KMS-11 (cell line): ENCODE measurements around the gene DLK1.

ENCODE experiments used
- H2AFZ ChIP-seq: fragments of 200-600 bp; sonication (generic); 2 replicates; pipeline ENCODE4 v1.6.1; 2016; ENCODE audit warnings: antibody characterized with exemption, mixed run types, low read depth
- H3K27ac ChIP-seq: fragments of 200-600 bp; sonication (generic); 2 replicates; pipeline ENCODE4 v1.6.1; 2016; ENCODE audit warnings: mild to moderate bottlenecking, mixed run types
- H3K27me3 ChIP-seq: fragments of 200-600 bp; sonication (generic); 2 replicates; pipeline ENCODE4 v1.6.1; 2017; ENCODE audit warnings: mild to moderate bottlenecking, low read depth, mixed run types, moderate library complexity; ENCODE audit not compliant: insufficient read depth
- H3K36me3 ChIP-seq: fragments of 200-600 bp; sonication (generic); 2 replicates; pipeline ENCODE4 v1.6.1; 2017; ENCODE audit warnings: mild to moderate bottlenecking, mixed run types; ENCODE audit not compliant: insufficient read depth
- H3K4me1 ChIP-seq: fragments of 200-600 bp; sonication (generic); 2 replicates; pipeline ENCODE4 v1.6.1; 2016; ENCODE audit warnings: mild to moderate bottlenecking, low read depth, mixed run types; ENCODE audit not compliant: poor library complexity, severe bottlenecking
- H3K4me2 ChIP-seq: fragments of 200-600 bp; sonication (generic); 2 replicates; pipeline ENCODE4 v1.7.0; 2016; ENCODE audit warnings: mild to moderate bottlenecking, mixed run types
- H3K4me3 ChIP-seq: fragments of 200-600 bp; sonication (generic); IDR thresholded peaks from 2 replicates; pipeline ENCODE4 v1.6.1; 2017; ENCODE audit warnings: low read depth, low read length, mixed read lengths; ENCODE audit not compliant: insufficient read depth
- H3K79me2 ChIP-seq: fragments of 200-600 bp; sonication (generic); 2 replicates; pipeline ENCODE4 v1.6.1; 2016; ENCODE audit warnings: low read depth, mixed run types; ENCODE audit not compliant: insufficient read depth
- H3K9ac ChIP-seq: fragments of 200-600 bp; sonication (generic); 2 replicates; pipeline ENCODE4 v1.6.1; 2016; ENCODE audit warnings: mild to moderate bottlenecking, mixed run types
- H4K20me1 ChIP-seq: fragments of 200-600 bp; sonication (generic); 2 replicates; pipeline ENCODE4 v1.6.1; 2016; ENCODE audit warnings: mild to moderate bottlenecking, mixed run types; ENCODE audit not compliant: insufficient read depth
- CTCF ChIP-seq: fragments of 200-600 bp; sonication (generic); conservative IDR thresholded peaks from 2 replicates; pipeline ENCODE4 v1.6.1; 2017; ENCODE audit warnings: low read depth, mild to moderate bottlenecking, antibody characterized with exemption, low read length, moderate library complexity, mixed read lengths

DLK1 gene

GRCh38 chr14:100690672-100691071, 36.0 kb upstream of the DLK1 start:
- H3K4me3 ChIP-seq = no peak overlapping the region
- no peak for TF ChIP-seq CTCF
- no peak overlapping the region for H3K4me2 ChIP-seq
- H3K79me2 ChIP-seq = no peaks in the 10 kb centered on the region
- H2AFZ ChIP-seq = no peak overlapping the region
- H4K20me1 ChIP-seq = no peaks in the 10 kb centered on the region
- no peaks in the 10 kb centered on the region for H3K36me3 ChIP-seq
- peaks cover 46% of the 10 kb centered on the region for H3K27me3 ChIP-seq
- H3K4me1 ChIP-seq = no peaks in the 10 kb centered on the region
- no peak overlapping the region for H3K27ac ChIP-seq
- H3K9ac ChIP-seq = no peak overlapping the region

GRCh38 chr14:100691395-100692056, 35.2 kb upstream of the DLK1 start:
- Histone ChIP-seq H2AFZ (no peak overlapping the region), H3K27me3 (peaks cover 55% of the 10 kb centered on the region), H3K27ac (no peak overlapping the region), H4K20me1 (no peaks in the 10 kb centered on the region), H3K79me2 (no peaks in the 10 kb centered on the region), H3K4me1 (no peaks in the 10 kb centered on the region), H3K4me3 (no peak overlapping the region), H3K36me3 (no peaks in the 10 kb centered on the region), H3K9ac (no peak overlapping the region), H3K4me2 (no peak overlapping the region)
- TF ChIP-seq CTCF = no peak

GRCh38 chr14:100692256-100692655, 34.4 kb upstream of the DLK1 start:
- no peaks in the 10 kb centered on the region for H3K79me2 ChIP-seq
- peaks cover 62% of the 10 kb centered on the region for H3K27me3 ChIP-seq
- no peak overlapping the region for H2AFZ ChIP-seq
- H3K27ac ChIP-seq = no peak overlapping the region
- no peaks in the 10 kb centered on the region for H4K20me1 ChIP-seq
- no peak overlapping the region for H3K4me2 ChIP-seq
- no peak for TF ChIP-seq CTCF
- no peak overlapping the region for H3K4me3 ChIP-seq
- no peak overlapping the region for H3K9ac ChIP-seq
- no peaks in the 10 kb centered on the region for H3K4me1 ChIP-seq
- H3K36me3 ChIP-seq = no peaks in the 10 kb centered on the region

GRCh38 chr14:100692859-100693558, 33.7 kb upstream of the DLK1 start:
- no peak for TF ChIP-seq CTCF
- no peaks in the 10 kb centered on the region for H4K20me1 ChIP-seq
- no peak overlapping the region for H3K9ac ChIP-seq
- H2AFZ ChIP-seq = no peak overlapping the region
- H3K4me3 ChIP-seq = no peak overlapping the region
- H3K79me2 ChIP-seq = no peaks in the 10 kb centered on the region
- peaks cover 66% of the 10 kb centered on the region for H3K27me3 ChIP-seq
- H3K4me1 ChIP-seq = no peaks in the 10 kb centered on the region
- H3K4me2 ChIP-seq = no peak overlapping the region
- H3K36me3 ChIP-seq = no peaks in the 10 kb centered on the region
- no peak overlapping the region for H3K27ac ChIP-seq
